ENCODE measurements around the gene ANKFY1.

The ANKFY1 gene

GRCh38 chr17:4125552-4125951 lies 138.2 kb downstream of the ANKFY1 start:
- DNase-seq (ENCODE audit: low spot score), result no peak

- no peak for DNase-seq (ENCODE audit: low spot score)
Observed at GRCh38 chr17:4124999-4125398, 138.8 kb downstream of the ANKFY1 start.

- DNase-seq (ENCODE audit: low spot score), result no peak
Observed at GRCh38 chr17:4120332-4120731, 143.4 kb downstream of the ANKFY1 start.

GRCh38 chr17:4119299-4119698 lies 144.5 kb downstream of the ANKFY1 start:
- DNase-seq (ENCODE audit: low spot score), result no peak

- no peak for DNase-seq (ENCODE audit: low spot score)
Observed at GRCh38 chr17:4118015-4118743, 145.6 kb downstream of the ANKFY1 start.

GRCh38 chr17:4116516-4116915 lies 147.3 kb downstream of the ANKFY1 start:
- no peak for DNase-seq (ENCODE audit: low spot score)

Small RNA genes lying within 50 kb of the gene (small RNA-seq; reads per million reads assigned to genes)
- gene RF00019, result 0 reads per million in 2 experiments
